Glomerular visceral epithelial cell (primary cell): Measurements from ENCODE around the gene EIF2AK3.

ENCODE experiments used
- DNase-seq: peaks from one replicate; pipeline ENCODE4 v3.0.0-alpha.2; 2016; ENCODE audit errors: extremely low spot score

EIF2AK3 gene

GRCh38 chr2:88542668-88543067, 84.6 kb downstream of the EIF2AK3 start:
- DNase-seq: no peak

GRCh38 chr2:88540346-88540745, 86.9 kb downstream of the EIF2AK3 start:
- DNase-seq: peak; percentile 45

GRCh38 chr2:88538362-88538917, 88.8 kb downstream of the EIF2AK3 start:
- no peak for DNase-seq

GRCh38 chr2:88537640-88538039, 89.6 kb downstream of the EIF2AK3 start:
- no peak for DNase-seq

GRCh38 chr2:88530081-88530480, 97.2 kb downstream of the EIF2AK3 start:
- no peak for DNase-seq

- DNase-seq: no peak
Measured at GRCh38 chr2:88521445-88522073, 105.7 kb downstream of the EIF2AK3 start.

GRCh38 chr2:88517759-88518201, 109.5 kb downstream of the EIF2AK3 start:
- DNase-seq: no peak
